Endothelial cell (in vitro differentiated cells): ENCODE data around the gene LMO1. TPM values are rescaled to one million over a fixed set of nuclear protein-coding genes. Genes with fewer than 3 reads are reported as not detected.

Experiments used
- DNase-seq: peaks from one replicate; pipeline ENCODE4 v3.0.0; 2021; ENCODE audit warnings: low spot score
- H3K27ac Mint-ChIP-seq: one replicate; pipeline ENCODE4 v1.8.0; 2021; ENCODE audit warnings: mixed read lengths, inconsistent platforms; ENCODE audit not compliant: unreplicated experiment
- H3K27me3 Mint-ChIP-seq: one replicate; pipeline ENCODE4 v1.8.0; 2021; ENCODE audit warnings: mild to moderate bottlenecking, moderate library complexity, mixed read lengths, inconsistent platforms; ENCODE audit not compliant: unreplicated experiment
- H3K36me3 Mint-ChIP-seq: one replicate; pipeline ENCODE4 v1.8.0; 2021; ENCODE audit warnings: mild to moderate bottlenecking, low read depth, mixed read lengths, inconsistent platforms; ENCODE audit not compliant: unreplicated experiment
- H3K4me1 Mint-ChIP-seq: one replicate; pipeline ENCODE4 v1.8.0; 2021; ENCODE audit warnings: mild to moderate bottlenecking, mixed read lengths, inconsistent platforms; ENCODE audit not compliant: unreplicated experiment
- H3K4me3 Mint-ChIP-seq: one replicate; pipeline ENCODE4 v1.8.0; 2021; ENCODE audit warnings: mild to moderate bottlenecking, mixed read lengths, inconsistent platforms; ENCODE audit not compliant: unreplicated experiment
- H3K9me3 Mint-ChIP-seq: one replicate; pipeline ENCODE4 v1.8.0; 2021; ENCODE audit warnings: mixed read lengths, inconsistent platforms; ENCODE audit not compliant: unreplicated experiment
- CTCF ChIP-seq: fragments of 200-600 bp; sonication (generic); IDR thresholded peaks from one replicate; pipeline ENCODE4 v1.5.0; 2021; ENCODE audit warnings: antibody characterized with exemption; ENCODE audit not compliant: unreplicated experiment
- total RNA-seq: library from RNA; stranded (reverse); fragmentation: NEBNext Ultra II Directional; extraction: Animal tissue kit (Norgen Biotek cat#: 25700); gene quantifications from one replicate; pipeline ENCODE4 v1.2.1, GENCODE V29; 2021; ENCODE audit not compliant: unreplicated experiment

Gene LMO1
- total RNA-seq, 1 donor from 2014 or later = not detected

- H3K27me3 Mint-ChIP-seq = peaks cover 14% of the 10 kb centered on the region
- peaks cover 30% of the 10 kb centered on the region for H3K4me1 Mint-ChIP-seq
- H3K9me3 Mint-ChIP-seq = no peaks in the 10 kb centered on the region
- H3K27ac Mint-ChIP-seq = no peak overlapping the region
- no peak overlapping the region for H3K4me3 Mint-ChIP-seq
- no peak for TF ChIP-seq CTCF
- H3K36me3 Mint-ChIP-seq = no peaks in the 10 kb centered on the region
- no peak for DNase-seq
Measured at GRCh38 chr11:8204596-8204995, 59.1 kb downstream of the LMO1 start.

- peaks cover 30% of the 10 kb centered on the region for H3K4me1 Mint-ChIP-seq
- H3K9me3 Mint-ChIP-seq = no peaks in the 10 kb centered on the region
- H3K27me3 Mint-ChIP-seq = peaks cover 11% of the 10 kb centered on the region
- TF ChIP-seq CTCF = no peak
- DNase-seq = no peak
- no peaks in the 10 kb centered on the region for H3K36me3 Mint-ChIP-seq
- H3K27ac Mint-ChIP-seq = no peak overlapping the region
- H3K4me3 Mint-ChIP-seq = no peak overlapping the region
Measured at GRCh38 chr11:8204025-8204424, 59.7 kb downstream of the LMO1 start.

GRCh38 chr11:8203414-8203715 is 60.3 kb downstream of the LMO1 start:
- H3K4me1 Mint-ChIP-seq = peaks cover 30% of the 10 kb centered on the region
- no peak for TF ChIP-seq CTCF
- H3K27me3 Mint-ChIP-seq = peaks cover 11% of the 10 kb centered on the region
- no peaks in the 10 kb centered on the region for H3K36me3 Mint-ChIP-seq
- H3K27ac Mint-ChIP-seq = no peak overlapping the region
- no peaks in the 10 kb centered on the region for H3K9me3 Mint-ChIP-seq
- no peak overlapping the region for H3K4me3 Mint-ChIP-seq
- no peak for DNase-seq

- no peaks in the 10 kb centered on the region for H3K9me3 Mint-ChIP-seq
- H3K36me3 Mint-ChIP-seq = no peaks in the 10 kb centered on the region
- no peak for TF ChIP-seq CTCF
- no peak for DNase-seq
- H3K4me3 Mint-ChIP-seq = no peak overlapping the region
- peaks cover 14% of the 10 kb centered on the region for H3K27me3 Mint-ChIP-seq
- no peak overlapping the region for H3K27ac Mint-ChIP-seq
- H3K4me1 Mint-ChIP-seq = peaks cover 24% of the 10 kb centered on the region
Measured at GRCh38 chr11:8202516-8203413, 60.9 kb downstream of the LMO1 start.

GRCh38 chr11:8201644-8202365 is 61.9 kb downstream of the LMO1 start:
- no peaks in the 10 kb centered on the region for H3K9me3 Mint-ChIP-seq
- no peak overlapping the region for H3K27ac Mint-ChIP-seq
- no peak for TF ChIP-seq CTCF
- H3K27me3 Mint-ChIP-seq = peaks cover 16% of the 10 kb centered on the region
- H3K36me3 Mint-ChIP-seq = no peaks in the 10 kb centered on the region
- H3K4me3 Mint-ChIP-seq = no peak overlapping the region
- peaks cover 20% of the 10 kb centered on the region for H3K4me1 Mint-ChIP-seq
- DNase-seq = no peak
